Mesenchymal stem cell (in vitro differentiated cells and primary cell): ENCODE data around the gene CDH23.
A peak's percentile ranks its signal among the peaks of the same experiment; 100 is the strongest.

Source experiments
- DNase-seq: peaks from one replicate; pipeline ENCODE4 v3.0.0-alpha.2; 2013
- H2AFZ ChIP-seq: one replicate; pipeline ENCODE4 v1.6.1; 2013; ENCODE audit warnings: low read depth, mild to moderate bottlenecking, control low read depth, inconsistent platforms, low read length, moderate library complexity
- H2AK5ac ChIP-seq: 2 replicates; pipeline ENCODE4 v1.6.1; 2013; ENCODE audit warnings: low read length, moderate library complexity, mild to moderate bottlenecking, inconsistent platforms; ENCODE audit not compliant: severe bottlenecking
- H2BK120ac ChIP-seq: one replicate; pipeline ENCODE4 v1.6.1; 2013; ENCODE audit warnings: low read depth, mild to moderate bottlenecking, inconsistent platforms, low read length, moderate library complexity
- H2BK12ac ChIP-seq, 2 experiments: one replicate each; pipeline ENCODE4 v1.6.1; 2013; ENCODE audit warnings: inconsistent platforms in 2 of 2, low read length in 2 of 2, mild to moderate bottlenecking in 2 of 2, moderate library complexity in 2 of 2, control low read depth in 1 of 2
- H2BK15ac ChIP-seq: one replicate; pipeline ENCODE4 v1.6.1; 2013; ENCODE audit warnings: mild to moderate bottlenecking, low read depth, inconsistent platforms; ENCODE audit not compliant: poor library complexity, severe bottlenecking
- H2BK5ac ChIP-seq: 2 replicates; pipeline ENCODE4 v1.6.1; 2013; ENCODE audit warnings: low read depth, mild to moderate bottlenecking, low read length, control low read depth, inconsistent platforms; ENCODE audit not compliant: poor library complexity, severe bottlenecking
- H3K14ac ChIP-seq, 2 experiments: one replicate each; pipeline ENCODE4 v1.6.1; 2013; ENCODE audit warnings: inconsistent platforms in 2 of 2, low read length in 2 of 2, control low read depth in 1 of 2, mild to moderate bottlenecking in 1 of 2, moderate library complexity in 1 of 2
- H3K18ac ChIP-seq, 2 experiments: one replicate each; pipeline ENCODE4 v1.6.1; 2013; ENCODE audit warnings: inconsistent platforms in 2 of 2, low read length in 2 of 2, control low read depth in 1 of 2, low read depth in 1 of 2, mild to moderate bottlenecking in 1 of 2
- H3K23ac ChIP-seq, 2 experiments: one replicate each; pipeline ENCODE4 v1.6.1; 2013; ENCODE audit warnings: inconsistent platforms in 2 of 2, low read length in 2 of 2, mild to moderate bottlenecking in 2 of 2, moderate library complexity in 2 of 2, control low read depth in 1 of 2
- H3K27ac ChIP-seq: 2 replicates; pipeline ENCODE4 v1.5.1; 2013; ENCODE audit warnings: mild to moderate bottlenecking, moderate library complexity, low read length, control low read depth, inconsistent platforms; ENCODE audit not compliant: poor library complexity, severe bottlenecking
- H3K27me3 ChIP-seq, 2 experiments: 2 replicates each; pipeline versions ENCODE4 v1.6.1 to v1.7.0; 2013; ENCODE audit warnings: low read length in 2 of 2, mild to moderate bottlenecking in 2 of 2, moderate library complexity in 2 of 2, control low read depth in 1 of 2, inconsistent platforms in 1 of 2; ENCODE audit not compliant: control insufficient read depth in 1 of 2, insufficient read depth in 1 of 2
- H3K36me3 ChIP-seq, 2 experiments: 2 replicates each; pipeline versions ENCODE4 v1.6.1 to v1.7.0; 2013; ENCODE audit warnings: low read length in 2 of 2, control low read depth in 1 of 2, inconsistent platforms in 1 of 2, low read depth in 1 of 2, mild to moderate bottlenecking in 1 of 2; ENCODE audit not compliant: insufficient read depth in 2 of 2, control insufficient read depth in 1 of 2
- H3K4ac ChIP-seq, 2 experiments: one replicate each; pipeline ENCODE4 v1.6.1; 2013; ENCODE audit warnings: inconsistent platforms in 2 of 2, low read length in 2 of 2, mild to moderate bottlenecking in 2 of 2, moderate library complexity in 2 of 2, control low read depth in 1 of 2, low read depth in 1 of 2
- H3K4me1 ChIP-seq: 2 replicates; pipeline ENCODE4 v1.6.1; 2013; ENCODE audit warnings: low read depth, low read length, control low read depth; ENCODE audit not compliant: control insufficient read depth, insufficient read depth
- H3K4me2 ChIP-seq: 2 replicates; pipeline ENCODE4 v1.6.1; 2013; ENCODE audit warnings: low read length, mild to moderate bottlenecking, inconsistent platforms; ENCODE audit not compliant: poor library complexity, severe bottlenecking
- H3K4me3 ChIP-seq, 2 experiments: 2 replicates each; pipeline versions ENCODE4 v1.5.1 to v1.7.0; 2013; ENCODE audit warnings: low read length in 2 of 2, mild to moderate bottlenecking in 2 of 2, control low read depth in 1 of 2, low read depth in 1 of 2; ENCODE audit not compliant: insufficient read depth in 1 of 2
- H3K79me1 ChIP-seq: replicated peaks from 2 replicates; pipeline ENCODE4 v1.6.1; 2013; ENCODE audit warnings: mild to moderate bottlenecking, control low read depth, low read length, inconsistent platforms; ENCODE audit not compliant: poor library complexity, severe bottlenecking
- H3K9ac ChIP-seq: 2 replicates; pipeline ENCODE4 v1.7.0; 2013; ENCODE audit warnings: mild to moderate bottlenecking, low read length, moderate library complexity
- H3K9me3 ChIP-seq: 2 replicates; pipeline ENCODE4 v1.7.0; 2013; ENCODE audit warnings: mild to moderate bottlenecking, low read length; ENCODE audit not compliant: control insufficient read depth
- H4K8ac ChIP-seq: one replicate; pipeline ENCODE4 v1.6.1; 2013; ENCODE audit warnings: inconsistent platforms, mild to moderate bottlenecking, low read length, moderate library complexity
- H4K91ac ChIP-seq: one replicate; pipeline ENCODE4 v1.6.1; 2013; ENCODE audit warnings: mild to moderate bottlenecking, low read length, inconsistent platforms
- WGBS: methylation state at CpG from one replicate; pipeline ENCODE4 v1.1.7; 2013; ENCODE audit warnings: mixed read lengths; 5-methylcytosine and 5-hydroxymethylcytosine counted together

Gene CDH23

GRCh38 chr10:71755179-71755879 is 358.6 kb downstream of the CDH23 start:
- H3K18ac ChIP-seq, result no peak overlapping the region
- no peak overlapping the region for H2BK120ac ChIP-seq
- DNase-seq, result no peak
- no peak overlapping the region for H2BK12ac ChIP-seq
- H3K27ac ChIP-seq, result no peak overlapping the region
- no peak overlapping the region for H3K9ac ChIP-seq
- no peak overlapping the region for H4K91ac ChIP-seq
- H2BK15ac ChIP-seq, result no peak overlapping the region
- peak overlapping the region in 1 of 2 experiments; percentile 71 for H3K23ac ChIP-seq
- H3K4me1 ChIP-seq, result peaks cover 4% of the 10 kb centered on the region
- H2AK5ac ChIP-seq, result no peak overlapping the region
- WGBS, result 88% methylated on average over 16 of the region's 16 CpGs
- H3K9me3 ChIP-seq, result no peaks in the 10 kb centered on the region
- no peak overlapping the region for H3K4me2 ChIP-seq
- no peak overlapping the region for H3K4me3 ChIP-seq
- H3K79me1 ChIP-seq, result no peaks in the 10 kb centered on the region
- H3K27me3 ChIP-seq, result peaks cover 2 to 57% of the 10 kb centered on the region in 2 experiments
- no peak overlapping the region for H3K14ac ChIP-seq
- no peak overlapping the region for H2BK5ac ChIP-seq
- H2AFZ ChIP-seq, result no peak overlapping the region
- H3K36me3 ChIP-seq, result peaks cover 0 to 29% of the 10 kb centered on the region in 2 experiments
- H4K8ac ChIP-seq, result no peak overlapping the region
- H3K4ac ChIP-seq, result no peak overlapping the region

- H3K4me3 ChIP-seq, result no peak overlapping the region
- no peak overlapping the region for H2AK5ac ChIP-seq
- peaks cover 0 to 32% of the 10 kb centered on the region in 2 experiments for H3K36me3 ChIP-seq
- H3K18ac ChIP-seq, result no peak overlapping the region
- H2BK5ac ChIP-seq, result no peak overlapping the region
- H3K14ac ChIP-seq, result no peak overlapping the region
- H2BK15ac ChIP-seq, result no peak overlapping the region
- H4K8ac ChIP-seq, result no peak overlapping the region
- no peak for DNase-seq
- no peak overlapping the region for H3K27ac ChIP-seq
- no peaks in the 10 kb centered on the region for H3K79me1 ChIP-seq
- no peak overlapping the region for H4K91ac ChIP-seq
- no peak overlapping the region for H3K23ac ChIP-seq
- peaks cover 4% of the 10 kb centered on the region for H3K4me1 ChIP-seq
- H2BK12ac ChIP-seq, result no peak overlapping the region
- no peak overlapping the region for H2BK120ac ChIP-seq
- no peak overlapping the region for H3K9ac ChIP-seq
- H3K4me2 ChIP-seq, result no peak overlapping the region
- peaks cover 2 to 57% of the 10 kb centered on the region in 2 experiments for H3K27me3 ChIP-seq
- no peak overlapping the region for H2AFZ ChIP-seq
- no peak overlapping the region for H3K4ac ChIP-seq
- WGBS, result 77% methylated on average over 9 of the region's 12 CpGs
- no peaks in the 10 kb centered on the region for H3K9me3 ChIP-seq
Measured at GRCh38 chr10:71756311-71757191, 359.8 kb downstream of the CDH23 start.

GRCh38 chr10:71757399-71757922 is 360.7 kb downstream of the CDH23 start:
- Histone ChIP-seq H3K14ac (no peak overlapping the region), H3K18ac (no peak overlapping the region), H3K4me3 (no peak overlapping the region), H3K4ac (no peak overlapping the region), H3K4me1 (peaks cover 4% of the 10 kb centered on the region), H4K91ac (no peak overlapping the region), H2BK15ac (no peak overlapping the region), H3K27me3 (peaks cover 2 to 54% of the 10 kb centered on the region in 2 experiments), H2BK120ac (no peak overlapping the region), H3K4me2 (no peak overlapping the region), H3K79me1 (no peaks in the 10 kb centered on the region), H2BK5ac (no peak overlapping the region), H3K27ac (no peak overlapping the region), H2BK12ac (no peak overlapping the region), H3K36me3 (peaks cover 0 to 25% of the 10 kb centered on the region in 2 experiments), H3K9ac (no peak overlapping the region), H3K9me3 (no peaks in the 10 kb centered on the region), H2AK5ac (no peak overlapping the region), H2AFZ (no peak overlapping the region), H4K8ac (no peak overlapping the region), H3K23ac (no peak overlapping the region)
- no peak for DNase-seq
- WGBS, result 72% methylated on average over 10 of the region's 11 CpGs

GRCh38 chr10:71761105-71761511 is 364.4 kb downstream of the CDH23 start:
- no peak overlapping the region for H3K27ac ChIP-seq
- H2BK5ac ChIP-seq, result no peak overlapping the region
- H2BK12ac ChIP-seq, result no peak overlapping the region
- H2AFZ ChIP-seq, result no peak overlapping the region
- no peak overlapping the region for H3K4me3 ChIP-seq
- H4K8ac ChIP-seq, result no peak overlapping the region
- peaks cover 0 to 21% of the 10 kb centered on the region in 2 experiments for H3K36me3 ChIP-seq
- H3K9ac ChIP-seq, result no peak overlapping the region
- H4K91ac ChIP-seq, result peak overlapping the region; percentile 64
- no peak overlapping the region for H2BK15ac ChIP-seq
- no peaks in the 10 kb centered on the region for H3K9me3 ChIP-seq
- H3K4me1 ChIP-seq, result peaks cover 11% of the 10 kb centered on the region
- H3K23ac ChIP-seq, result no peak overlapping the region
- H3K27me3 ChIP-seq, result peaks cover 0 to 50% of the 10 kb centered on the region in 2 experiments
- H2BK120ac ChIP-seq, result no peak overlapping the region
- H3K4ac ChIP-seq, result no peak overlapping the region
- H2AK5ac ChIP-seq, result no peak overlapping the region
- no peak overlapping the region for H3K4me2 ChIP-seq
- H3K18ac ChIP-seq, result no peak overlapping the region
- DNase-seq, result no peak
- no peaks in the 10 kb centered on the region for H3K79me1 ChIP-seq
- WGBS, result 100% methylated on average over 3 of the region's 3 CpGs
- no peak overlapping the region for H3K14ac ChIP-seq
